ENCODE measurements around the gene DNAJC4.
A peak's percentile ranks its signal among the peaks of the same experiment; 100 is the strongest.

The DNAJC4 gene

DNA sequence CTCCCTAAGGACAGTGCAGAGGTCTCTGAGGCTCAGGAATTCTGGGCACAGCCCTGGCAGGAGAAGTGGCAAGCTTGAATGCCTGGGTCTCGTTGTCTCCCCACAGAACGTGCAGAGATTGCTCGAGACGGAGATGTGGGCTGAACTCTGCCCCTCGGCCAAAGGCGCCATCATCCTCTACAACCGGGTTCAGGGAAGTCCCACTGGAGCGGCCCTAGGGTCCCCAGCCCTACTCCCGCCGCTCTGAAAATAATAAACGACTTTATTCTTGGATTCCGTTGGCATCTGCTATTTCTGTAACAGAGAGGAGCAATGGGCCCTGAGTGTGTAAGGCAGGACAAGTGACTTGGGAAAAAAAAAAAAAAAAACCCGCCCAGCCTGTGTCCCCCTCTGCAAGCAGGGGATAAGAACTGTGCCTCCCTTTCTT is 591 bp upstream of the DNAJC4 start:
- no peak for DNase-seq (ENCODE audit: low read depth in 2 of 2)

DNA sequence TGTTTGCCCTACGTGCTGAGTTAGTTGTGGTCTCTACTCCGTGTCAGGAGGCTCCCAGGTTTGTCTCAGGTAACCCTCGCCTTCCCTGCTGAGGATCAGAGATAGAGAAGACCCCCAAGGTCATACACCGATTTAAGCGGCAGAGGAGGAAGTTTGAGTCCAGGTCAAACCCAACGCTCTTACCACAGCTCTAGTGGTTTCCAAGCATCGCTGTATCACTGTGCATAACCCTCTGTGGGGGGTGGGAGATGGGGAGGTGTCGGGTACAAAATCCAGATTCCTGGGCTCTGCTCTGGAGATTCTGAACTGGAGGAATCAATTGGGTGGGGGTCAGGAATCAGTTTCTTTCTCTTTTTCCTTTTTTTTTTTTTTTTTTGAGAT is 627 bp downstream of the DNAJC4 start:
- no peak for DNase-seq (ENCODE audit: low read depth in 2 of 2)

DNA sequence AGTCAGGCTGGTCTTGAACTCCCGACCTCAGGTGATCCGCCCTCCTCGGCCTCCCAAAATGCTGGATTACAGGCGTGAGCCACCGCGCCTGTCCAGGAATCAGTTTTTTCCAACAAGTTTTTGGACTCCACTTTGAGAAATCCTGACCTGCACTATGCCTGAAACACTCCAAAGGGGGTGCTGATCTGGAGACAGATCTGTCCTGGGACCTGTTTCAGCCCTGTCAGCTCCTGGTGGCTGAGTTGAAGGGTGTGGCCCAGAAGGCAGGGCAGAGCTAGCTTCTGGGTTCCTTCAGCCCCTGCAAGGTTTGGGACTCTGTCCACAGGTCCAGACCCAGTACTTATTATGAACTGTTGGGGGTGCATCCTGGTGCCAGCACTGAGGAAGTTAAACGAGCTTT is 1.2 kb downstream of the DNAJC4 start:
- DNase-seq (ENCODE audit: low read depth in 2 of 2) = no peak

DNA sequence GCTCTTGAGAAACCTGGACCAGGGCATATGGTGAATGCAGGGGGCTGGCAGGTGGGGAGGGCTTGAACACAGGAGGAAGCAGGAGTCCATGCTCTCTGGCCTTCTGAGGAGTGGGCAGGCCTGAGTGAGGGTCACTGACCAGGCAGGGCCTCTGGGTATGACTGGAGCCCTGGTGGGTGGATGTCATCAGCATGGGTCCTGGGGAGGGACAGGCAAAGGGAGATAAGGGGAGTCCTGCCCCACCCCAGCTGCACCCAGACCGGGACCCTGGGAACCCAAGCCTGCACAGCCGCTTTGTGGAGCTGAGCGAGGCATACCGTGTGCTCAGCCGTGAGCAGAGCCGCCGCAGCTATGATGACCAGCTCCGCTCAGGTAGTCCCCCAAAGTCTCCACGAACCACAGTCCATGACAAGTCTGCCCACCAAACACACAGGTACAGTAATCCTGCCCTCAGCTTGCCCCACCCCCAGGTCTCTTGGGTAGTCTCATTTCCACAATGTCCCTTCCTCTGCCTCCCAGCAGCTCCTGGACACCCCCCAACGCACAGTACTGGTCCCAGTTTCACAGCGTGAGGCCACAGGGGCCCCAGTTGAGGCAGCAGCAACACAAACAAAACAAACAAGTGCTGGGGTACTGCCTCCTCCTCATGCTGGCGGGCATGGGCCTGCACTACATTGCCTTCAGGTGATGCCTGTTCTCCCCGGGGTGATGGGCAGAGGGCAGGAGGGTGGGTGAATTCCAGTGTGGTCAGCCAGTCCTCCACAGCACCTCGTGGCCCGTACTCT is 2.0 kb downstream of the DNAJC4 start:
- no peak for DNase-seq (ENCODE audit: low read depth in 2 of 2)

DNA sequence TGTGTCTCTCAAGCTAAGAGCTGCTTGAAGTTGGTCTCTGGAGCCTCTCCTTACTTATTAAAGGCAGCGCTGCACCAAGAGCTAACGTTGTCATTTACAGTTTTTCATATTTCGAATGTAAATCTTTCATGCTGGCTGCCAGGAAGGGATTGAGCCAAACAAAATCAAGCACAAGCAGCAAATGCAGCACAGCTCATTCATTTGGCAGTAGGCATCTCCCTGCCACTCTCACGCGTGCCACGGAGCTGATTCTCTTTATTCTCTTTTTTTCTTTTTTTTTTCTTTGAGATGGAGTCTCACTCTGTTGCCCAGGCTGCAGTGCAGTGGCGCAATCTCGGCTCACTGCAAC is 2.6 kb downstream of the DNAJC4 start:
- no peak for DNase-seq (ENCODE audit: low read depth in 2 of 2)

DNA sequence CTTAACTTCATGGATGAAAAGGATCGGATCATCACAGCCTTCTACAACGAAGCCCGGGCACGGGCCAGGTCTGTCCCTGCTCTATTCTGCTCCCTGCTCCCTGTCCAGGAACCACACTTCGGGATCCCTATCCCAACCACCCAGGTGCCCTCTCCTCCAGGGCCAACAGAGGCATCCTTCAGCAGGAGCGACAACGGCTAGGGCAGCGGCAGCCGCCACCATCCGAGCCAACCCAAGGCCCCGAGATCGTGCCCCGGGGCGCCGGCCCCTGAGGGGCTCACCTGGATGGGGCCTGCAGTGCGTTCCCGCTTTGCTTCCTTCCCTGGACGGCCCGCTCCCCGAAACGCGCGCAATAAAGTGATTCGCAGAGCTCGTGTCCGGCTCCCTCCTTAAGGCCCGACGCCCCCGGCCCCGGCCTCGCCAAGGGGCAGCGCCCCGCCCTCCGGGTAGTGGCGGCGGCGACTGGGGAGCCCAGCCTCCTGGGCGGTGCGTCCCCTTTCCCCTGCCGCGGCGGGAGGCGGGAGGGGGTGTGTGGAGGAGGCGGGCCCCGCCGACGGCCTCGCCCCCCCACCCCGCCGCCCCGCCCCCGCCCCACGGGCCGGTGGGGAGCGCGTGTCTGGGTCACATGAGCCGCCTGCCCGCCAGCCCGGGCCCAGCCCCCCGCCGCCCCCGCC is 3.7 kb downstream of the DNAJC4 start, which contains the start of gene VEGFB:
VEGFB (plus strand) TSS at position 672 of the 674 bp plus-strand sequence. CDS start 250 bp downstream, outside the sequence.
- no peak for DNase-seq (ENCODE audit: low read depth in 2 of 2)

DNA sequence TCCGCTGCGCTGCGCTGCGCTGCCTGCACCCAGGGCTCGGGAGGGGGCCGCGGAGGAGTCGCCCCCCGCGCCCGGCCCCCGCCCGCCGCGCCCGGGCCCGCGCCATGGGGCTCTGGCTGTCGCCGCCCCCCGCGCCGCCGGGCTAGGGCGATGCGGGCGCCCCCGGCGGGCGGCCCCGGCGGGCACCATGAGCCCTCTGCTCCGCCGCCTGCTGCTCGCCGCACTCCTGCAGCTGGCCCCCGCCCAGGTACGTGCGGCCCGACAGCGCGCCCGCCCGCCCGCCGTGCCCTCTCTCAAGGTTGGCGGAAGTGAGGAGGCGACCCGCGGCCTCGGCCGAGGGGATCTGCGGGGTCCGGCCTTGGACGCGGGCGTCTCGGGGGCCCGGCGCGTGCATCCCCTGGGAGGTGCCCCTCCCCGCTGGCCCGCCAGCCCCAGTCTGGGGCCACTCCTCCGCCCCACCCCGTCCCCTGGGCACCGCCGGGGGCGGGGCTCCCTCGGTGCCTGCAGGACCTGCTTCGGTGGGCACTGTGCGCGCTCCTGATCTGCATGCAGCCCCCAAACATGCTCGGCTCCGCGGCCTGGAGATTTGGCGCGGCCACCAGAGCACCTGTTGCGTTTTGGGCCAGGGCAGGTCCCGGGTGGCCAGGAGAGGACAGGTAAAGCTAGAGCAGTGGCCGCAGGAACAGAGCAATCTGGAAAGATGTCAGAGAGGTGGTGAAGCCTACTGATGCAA is 4.5 kb downstream of the DNAJC4 start:
- DNase-seq (ENCODE audit: low read depth in 2 of 2) = no peak

DNA sequence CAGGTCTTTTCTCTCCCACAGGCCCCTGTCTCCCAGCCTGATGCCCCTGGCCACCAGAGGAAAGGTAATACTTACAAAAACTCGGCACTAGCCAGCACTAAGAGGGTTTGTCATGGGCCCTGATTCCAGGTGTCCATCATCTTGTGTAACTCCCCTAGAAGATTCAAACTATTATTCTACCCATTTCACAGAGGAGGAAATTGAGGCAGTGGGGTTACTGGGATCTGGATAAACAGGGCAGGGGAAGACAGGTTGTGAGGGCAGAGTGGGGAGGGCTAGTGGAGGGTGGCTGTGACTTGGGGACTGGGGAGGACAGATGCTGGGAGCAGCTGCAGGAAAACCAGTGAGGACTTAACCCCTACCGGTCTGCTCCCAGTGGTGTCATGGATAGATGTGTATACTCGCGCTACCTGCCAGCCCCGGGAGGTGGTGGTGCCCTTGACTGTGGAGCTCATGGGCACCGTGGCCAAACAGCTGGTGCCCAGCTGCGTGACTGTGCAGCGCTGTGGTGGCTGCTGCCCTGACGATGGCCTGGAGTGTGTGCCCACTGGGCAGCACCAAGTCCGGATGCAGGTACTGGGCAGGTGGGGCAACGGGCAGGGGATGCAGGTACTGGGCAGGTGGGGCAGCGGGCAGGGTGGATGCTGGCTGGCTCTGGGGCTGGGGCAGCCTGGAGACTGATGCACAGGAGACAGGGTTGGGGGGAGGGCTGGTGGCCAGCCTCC is 5.3 kb downstream of the DNAJC4 start:
- DNase-seq (ENCODE audit: low read depth in 2 of 2) = no peak

DNA sequence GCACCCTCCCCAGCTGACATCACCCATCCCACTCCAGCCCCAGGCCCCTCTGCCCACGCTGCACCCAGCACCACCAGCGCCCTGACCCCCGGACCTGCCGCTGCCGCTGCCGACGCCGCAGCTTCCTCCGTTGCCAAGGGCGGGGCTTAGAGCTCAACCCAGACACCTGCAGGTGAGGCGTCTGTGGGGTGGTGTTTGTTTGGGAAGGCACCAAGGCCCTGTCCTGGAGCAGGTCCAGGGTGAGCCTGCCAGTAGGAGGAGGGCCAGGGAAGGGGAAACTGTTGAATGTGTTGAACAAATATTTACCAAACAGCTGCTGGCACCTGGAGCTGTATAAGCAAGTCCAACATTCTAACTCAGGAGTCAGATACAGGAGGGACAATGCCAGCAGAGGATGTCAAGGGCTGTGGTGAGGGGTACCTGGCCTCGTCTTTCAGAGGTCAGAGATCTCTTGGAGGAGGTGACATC is 7.2 kb downstream of the DNAJC4 start:
- DNase-seq (ENCODE audit: low read depth in 2 of 2) = no peak

DNA sequence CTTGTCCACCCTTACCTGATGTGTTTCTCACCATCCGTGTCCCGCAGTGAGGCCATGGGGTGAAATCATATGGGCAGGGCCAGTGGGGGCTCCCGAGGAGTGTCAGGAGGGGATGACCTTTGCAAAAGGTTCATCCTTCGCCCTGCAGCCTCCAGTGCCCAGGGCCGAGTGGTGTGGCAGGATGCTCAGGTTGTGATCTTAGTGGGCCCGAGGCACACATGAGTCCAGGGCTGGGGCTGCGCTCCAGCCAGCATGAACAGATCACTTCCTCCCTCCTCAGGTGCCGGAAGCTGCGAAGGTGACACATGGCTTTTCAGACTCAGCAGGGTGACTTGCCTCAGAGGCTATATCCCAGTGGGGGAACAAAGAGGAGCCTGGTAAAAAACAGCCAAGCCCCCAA is 7.7 kb downstream of the DNAJC4 start:
- no peak for DNase-seq (ENCODE audit: low read depth in 2 of 2)

DNA sequence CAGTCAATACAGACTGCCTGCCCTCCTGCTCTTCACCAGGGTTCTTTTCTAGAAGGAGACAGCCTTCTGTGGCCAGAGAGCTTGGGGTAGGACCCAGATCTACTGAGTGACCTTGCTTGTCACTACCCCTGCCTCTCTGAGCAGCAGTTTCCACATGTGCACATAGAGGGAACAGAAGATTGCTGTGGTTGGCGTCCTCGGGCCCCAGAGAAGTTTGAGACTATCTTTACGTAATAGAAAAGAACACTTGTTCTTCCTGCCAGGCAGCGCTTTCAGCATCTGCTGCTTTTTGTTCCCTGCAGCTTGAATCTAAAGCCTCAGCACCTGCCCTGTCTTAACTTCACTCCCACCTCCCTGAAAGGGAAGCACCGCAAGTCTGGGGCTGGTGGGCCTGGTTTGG is 8.7 kb downstream of the DNAJC4 start:
- no peak for DNase-seq (ENCODE audit: low read depth in 2 of 2)

DNA sequence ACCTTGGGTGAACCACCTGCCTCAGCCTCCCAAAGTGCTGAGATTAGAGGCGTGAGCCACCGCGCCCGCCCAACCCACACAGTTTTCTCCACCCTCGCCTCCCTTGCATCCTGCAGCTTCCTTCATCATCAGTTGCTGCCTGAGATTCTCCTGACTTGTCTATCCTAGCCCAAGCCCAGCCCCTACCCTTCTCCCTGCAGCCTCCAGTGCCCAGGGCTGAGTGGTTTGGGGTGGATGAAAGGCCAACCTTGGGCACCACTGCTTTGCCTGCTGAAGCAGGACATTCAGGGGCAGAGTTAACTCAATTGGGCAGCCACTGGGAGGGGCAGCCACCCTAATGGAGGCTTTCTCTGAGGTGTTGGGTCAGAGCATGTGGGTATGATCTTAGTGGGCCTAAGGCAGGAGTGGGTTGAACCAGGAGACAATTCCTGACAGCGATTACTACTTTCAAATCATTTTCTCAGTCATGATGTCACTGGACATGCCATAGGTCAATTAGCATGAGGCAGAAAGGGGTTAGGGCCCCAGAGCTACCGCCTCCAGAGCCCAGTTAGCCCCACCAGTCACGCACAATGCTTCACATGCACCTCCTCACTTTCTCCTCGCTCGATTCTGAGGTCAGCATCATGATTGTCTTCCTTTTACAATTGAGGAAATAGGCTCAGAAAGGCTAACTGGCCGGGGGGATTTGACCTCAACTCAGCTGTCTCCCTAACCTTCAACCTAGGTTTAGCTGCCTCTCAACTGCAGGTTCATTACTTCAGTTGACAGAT is 9.5 kb downstream of the DNAJC4 start:
- DNase-seq (ENCODE audit: low read depth in 2 of 2) = no peak

DNA sequence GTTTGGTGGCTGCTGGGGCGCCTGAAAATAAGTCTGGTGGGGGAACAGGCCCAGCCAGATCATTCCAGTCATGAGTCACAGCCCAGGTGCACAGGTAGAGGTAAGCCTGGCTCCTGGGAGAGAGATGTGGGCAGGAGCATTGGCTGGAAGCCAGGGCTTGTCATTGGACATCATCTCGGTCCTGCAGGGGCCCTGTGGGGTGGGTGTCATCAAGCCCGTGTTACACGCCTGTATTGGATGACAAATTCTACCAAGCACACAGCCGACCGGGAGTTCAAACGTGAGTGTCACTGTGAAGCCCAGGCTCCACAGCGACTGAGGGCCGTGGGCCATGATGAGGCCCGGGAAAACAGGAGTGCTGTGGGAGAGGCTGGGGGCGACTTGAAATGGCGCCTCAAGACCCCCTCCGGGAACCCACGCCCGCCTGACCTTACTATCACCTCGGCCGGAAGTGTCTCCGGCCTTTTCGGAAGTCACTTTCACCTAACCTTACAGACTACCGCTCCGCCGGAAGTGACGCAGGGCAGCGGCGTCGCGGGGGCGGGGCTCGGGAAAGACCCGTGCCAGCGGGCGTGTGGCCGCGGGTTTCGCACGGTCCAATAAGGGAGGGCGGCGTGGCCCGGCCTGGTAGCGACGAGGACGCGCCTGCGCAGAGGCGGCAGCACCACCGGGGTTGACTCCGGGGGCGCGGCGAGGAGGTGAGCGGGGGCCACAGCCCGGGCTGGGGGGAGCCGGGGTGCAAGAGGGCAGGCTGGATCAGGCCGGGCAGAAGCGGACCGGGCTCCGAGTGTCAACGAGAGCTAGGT is 10.3 kb downstream of the DNAJC4 start, which contains the start of gene FKBP2:
FKBP2 (plus strand) TSS at position 661 of the 806 bp plus-strand sequence. CDS start 1,293 bp downstream, outside the sequence.
- peak; percentile 92 to 94 for DNase-seq (ENCODE audit: low read depth in 2 of 2)

DNA sequence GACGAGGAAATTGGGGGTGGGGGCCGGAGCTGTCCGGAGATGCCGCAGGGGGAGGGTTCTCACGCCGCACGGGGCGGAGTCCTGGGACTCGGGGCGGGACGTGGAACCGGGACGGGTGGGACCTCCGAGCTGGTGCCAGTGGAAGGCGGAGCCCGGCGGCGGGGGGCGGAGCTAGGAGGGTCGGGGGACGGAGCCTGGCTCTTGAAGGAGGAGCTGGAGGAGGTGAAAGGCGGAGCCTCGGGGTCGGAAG is 10.8 kb downstream of the DNAJC4 start:
- peak; percentile 99 for DNase-seq (ENCODE audit: low read depth in 2 of 2)

DNA sequence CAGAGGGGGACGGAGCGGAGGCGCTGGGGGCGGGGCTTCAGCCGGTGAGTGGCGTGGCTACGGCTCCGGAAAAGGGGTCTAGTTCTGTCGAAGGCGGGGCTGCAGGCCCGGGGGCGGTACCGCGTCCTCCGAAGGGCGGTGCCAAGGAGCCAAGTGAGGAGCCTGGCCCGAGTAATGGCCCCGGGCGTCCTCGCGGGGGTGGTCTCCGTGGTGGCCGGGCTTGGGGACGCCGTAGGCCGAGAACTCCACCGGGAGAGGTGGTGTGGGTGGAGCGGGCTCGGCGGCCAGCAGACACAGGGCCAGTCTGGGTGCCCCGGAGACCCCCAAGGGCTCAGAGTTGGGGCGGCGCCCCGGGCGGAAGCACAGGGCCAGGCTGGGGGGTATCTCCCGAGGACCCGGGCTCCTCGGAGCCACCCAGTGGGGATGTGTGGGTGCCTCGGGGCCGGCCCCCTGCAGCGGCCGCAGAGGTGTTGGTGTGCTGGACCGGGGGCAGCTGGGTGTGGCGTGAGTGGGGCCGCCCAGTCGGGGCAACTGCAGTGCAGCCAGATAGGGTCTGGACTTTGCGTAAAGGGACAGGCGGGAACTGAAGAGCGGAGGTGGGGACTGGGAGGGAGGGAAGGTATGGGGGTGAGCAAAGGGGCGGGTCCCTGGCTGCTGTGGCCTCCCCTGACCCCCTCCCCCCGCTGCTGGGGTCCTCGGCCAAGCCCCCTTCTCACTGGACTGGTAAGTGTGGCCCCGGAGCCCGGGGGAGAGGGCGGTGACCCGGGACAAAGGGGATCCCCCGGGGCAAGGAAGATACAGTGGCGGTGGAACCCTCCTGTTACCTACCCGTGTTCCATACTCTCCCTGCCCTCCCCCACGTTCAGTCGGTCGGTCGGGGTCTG is 11.4 kb downstream of the DNAJC4 start:
- DNase-seq (ENCODE audit: low read depth in 2 of 2) = no peak

DNA sequence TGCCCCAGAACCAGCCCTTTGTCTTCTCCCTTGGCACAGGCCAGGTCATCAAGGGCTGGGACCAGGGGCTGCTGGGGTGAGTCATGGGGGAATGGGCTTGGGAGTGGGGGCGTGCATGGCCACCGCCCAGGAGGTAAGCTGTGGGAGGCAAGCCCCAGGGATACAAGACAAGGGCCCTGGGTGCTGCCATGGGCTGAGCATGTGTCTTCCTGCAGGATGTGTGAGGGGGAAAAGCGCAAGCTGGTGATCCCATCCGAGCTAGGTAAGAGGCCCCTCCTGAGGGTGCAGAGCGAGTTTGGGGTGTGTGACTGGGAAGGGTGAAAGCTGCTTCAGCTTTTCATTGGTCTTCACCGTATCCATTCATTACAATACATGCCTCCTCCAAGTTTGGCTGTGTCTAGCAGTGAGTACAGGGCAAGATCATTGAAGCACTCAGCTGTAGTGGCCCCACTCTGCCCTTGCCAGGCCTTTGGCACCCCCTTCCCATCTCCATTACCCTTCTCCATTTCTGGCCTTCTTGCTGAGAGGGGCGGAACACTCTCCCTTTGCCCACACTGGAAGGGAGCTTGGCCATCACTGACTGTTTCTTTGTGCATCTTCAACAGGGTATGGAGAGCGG is 13.0 kb downstream of the DNAJC4 start:
- DNase-seq (ENCODE audit: low read depth in 2 of 2) = no peak

DNA sequence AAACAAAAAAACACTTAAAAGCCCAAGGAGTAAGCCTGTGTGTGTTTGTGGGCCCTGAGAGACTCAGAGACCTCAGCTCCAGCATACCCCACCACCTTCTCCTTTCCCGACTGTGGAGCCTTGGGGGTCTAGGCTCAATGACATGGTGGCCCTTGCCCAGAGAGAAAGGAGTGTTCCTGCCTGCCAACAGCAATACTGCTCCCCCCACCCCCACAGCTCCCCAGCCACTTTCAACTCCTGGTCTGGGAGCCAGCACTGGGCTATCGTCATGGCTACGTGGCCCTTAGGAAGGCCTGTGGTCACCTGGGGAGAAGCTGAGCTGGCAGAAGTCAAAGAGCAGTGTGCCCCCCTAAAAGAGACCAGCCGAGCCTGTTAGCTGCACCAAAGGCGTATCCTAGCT is 13.8 kb downstream of the DNAJC4 start:
- DNase-seq (ENCODE audit: low read depth in 2 of 2) = no peak

DNA sequence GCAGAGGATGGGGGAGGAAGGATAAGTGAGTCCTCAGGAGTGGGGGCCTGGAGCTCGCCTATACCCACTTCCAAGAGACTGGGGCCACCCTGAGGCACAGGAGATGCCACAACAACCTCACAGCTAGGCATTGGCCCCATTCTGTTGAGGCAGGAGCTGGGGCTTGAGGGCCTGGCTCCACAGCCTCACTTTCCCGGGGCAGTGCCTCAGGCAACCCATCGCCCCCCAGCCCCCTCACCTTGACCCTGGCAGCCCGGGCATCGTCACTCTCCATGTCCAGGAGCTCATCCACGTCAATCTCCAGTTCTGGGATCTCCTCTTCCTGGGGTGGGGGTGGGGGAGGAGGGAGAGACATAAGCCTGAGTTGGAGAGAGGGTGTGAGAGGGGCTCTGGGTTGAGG is 14.6 kb downstream of the DNAJC4 start:
- no peak for DNase-seq (ENCODE audit: low read depth in 2 of 2)

DNA sequence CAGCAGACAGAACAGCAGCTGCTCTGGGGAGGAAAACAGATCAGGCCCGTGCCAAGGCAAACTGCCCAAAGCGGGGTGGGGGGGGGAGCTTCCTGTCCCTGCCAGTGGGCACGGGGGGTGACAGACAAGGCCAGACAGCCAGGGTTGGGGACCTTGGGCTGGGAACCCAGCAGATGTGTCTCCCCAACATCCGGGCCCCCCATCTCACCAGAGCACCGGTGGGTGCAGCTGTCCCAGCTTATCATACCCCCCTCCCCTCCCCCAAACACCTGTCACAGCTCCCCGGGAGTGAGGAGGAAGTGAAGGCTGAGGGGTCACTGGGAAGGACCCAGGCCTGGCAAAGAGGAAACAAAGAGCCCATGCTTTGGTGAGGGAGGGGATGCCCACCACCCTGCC is 15.1 kb downstream of the DNAJC4 start:
- no peak for DNase-seq (ENCODE audit: low read depth in 2 of 2)

Measured in stimulated activated CD8-positive, alpha-beta memory T cell treated with anti-CD3 and anti-CD28 coated beads, Interleukin-7, amount 100 ng/mL, for 1 hour (primary cell).